MM.1S (cell line): ENCODE measurements around the gene POLR3F.

ENCODE experiments used
- EZH2 ChIP-seq: fragments of 300-600 bp; sonication (generic); optimal IDR thresholded peaks from 2 replicates; pipeline ENCODE3; 2017; ENCODE audit warnings: low read depth, mild to moderate bottlenecking, antibody characterized with exemption, low read length, mixed read lengths
- EZH2phosphoT487 ChIP-seq: fragments of 300-600 bp; sonication (generic); IDR thresholded peaks from 2 replicates; pipeline ENCODE4 v1.6.1; 2018; ENCODE audit warnings: antibody characterized with exemption, low read length
- TF ChIP-seq, protein P1 (sequence below): fragments of 300-600 bp; sonication (generic); IDR thresholded peaks from 2 replicates; pipeline ENCODE4 v1.5.1; 2016; ENCODE audit warnings: antibody characterized with exemption, low read length, mixed read lengths

DNA sequence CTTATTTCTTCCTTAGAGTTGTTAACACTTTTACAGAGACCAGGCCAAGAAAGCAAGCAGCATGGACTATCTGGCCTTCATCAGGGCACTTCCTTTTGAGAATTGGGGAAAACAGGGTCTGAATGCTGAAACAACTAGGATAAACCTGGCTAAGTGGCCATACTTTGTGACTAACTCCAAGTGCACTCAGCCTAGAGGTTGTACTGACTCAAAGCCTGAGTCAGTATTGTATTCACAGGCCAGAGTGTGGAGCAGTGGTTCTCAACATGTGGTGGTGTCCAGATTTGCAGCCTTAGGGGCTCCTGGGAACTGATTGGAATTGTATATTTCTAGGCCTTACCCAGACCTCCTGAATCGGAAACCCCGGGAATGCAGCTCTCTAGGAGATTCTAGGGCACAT lies 60.6 kb downstream of the POLR3F start:
- no peak for TF ChIP-seq EZH2
- TF ChIP-seq, protein P1, sequence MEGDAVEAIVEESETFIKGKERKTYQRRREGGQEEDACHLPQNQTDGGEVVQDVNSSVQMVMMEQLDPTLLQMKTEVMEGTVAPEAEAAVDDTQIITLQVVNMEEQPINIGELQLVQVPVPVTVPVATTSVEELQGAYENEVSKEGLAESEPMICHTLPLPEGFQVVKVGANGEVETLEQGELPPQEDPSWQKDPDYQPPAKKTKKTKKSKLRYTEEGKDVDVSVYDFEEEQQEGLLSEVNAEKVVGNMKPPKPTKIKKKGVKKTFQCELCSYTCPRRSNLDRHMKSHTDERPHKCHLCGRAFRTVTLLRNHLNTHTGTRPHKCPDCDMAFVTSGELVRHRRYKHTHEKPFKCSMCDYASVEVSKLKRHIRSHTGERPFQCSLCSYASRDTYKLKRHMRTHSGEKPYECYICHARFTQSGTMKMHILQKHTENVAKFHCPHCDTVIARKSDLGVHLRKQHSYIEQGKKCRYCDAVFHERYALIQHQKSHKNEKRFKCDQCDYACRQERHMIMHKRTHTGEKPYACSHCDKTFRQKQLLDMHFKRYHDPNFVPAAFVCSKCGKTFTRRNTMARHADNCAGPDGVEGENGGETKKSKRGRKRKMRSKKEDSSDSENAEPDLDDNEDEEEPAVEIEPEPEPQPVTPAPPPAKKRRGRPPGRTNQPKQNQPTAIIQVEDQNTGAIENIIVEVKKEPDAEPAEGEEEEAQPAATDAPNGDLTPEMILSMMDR: no peak
- TF ChIP-seq EZH2phosphoT487: no peak
